Hematopoietic multipotent progenitor cell treated with erythropoietin and hydrocortisone succinate and interleukin-3 and kit ligand, for 6 days (in vitro differentiated cells): ENCODE data around the gene RBM27.
"Not testable (repeated sequence)": the region's sequence is repeated elsewhere in the genome, so short reads cannot be mapped to it uniquely, and the experiment has no call there.

ENCODE experiments used
- DNase-seq: peaks from one replicate; pipeline ENCODE4 v3.0.0-alpha.2; 2015

RBM27 gene

GRCh38 chr5:146209714-146210113 lies 6.3 kb downstream of the RBM27 start:
- DNase-seq, result no peak

GRCh38 chr5:146210810-146211209 lies 7.4 kb downstream of the RBM27 start:
- DNase-seq, result not testable (repeated sequence)

- DNase-seq, result peak; percentile 76
These were observed 9.9 kb downstream of the RBM27 start for GRCh38 chr5:146213210-146213826.

GRCh38 chr5:146214881-146215280 lies 11.5 kb downstream of the RBM27 start:
- not testable (repeated sequence) for DNase-seq

GRCh38 chr5:146218168-146218567 lies 14.8 kb downstream of the RBM27 start:
- peak; percentile 55 for DNase-seq

- DNase-seq, result no peak
These were observed 15.8 kb downstream of the RBM27 start for GRCh38 chr5:146219243-146219642.

- peak; percentile 25 for DNase-seq
These were observed 17.8 kb downstream of the RBM27 start for GRCh38 chr5:146221234-146221633.

- DNase-seq, result no peak
These were observed 18.6 kb downstream of the RBM27 start for GRCh38 chr5:146222005-146222404.

- DNase-seq, result no peak
These were observed 19.8 kb downstream of the RBM27 start for GRCh38 chr5:146223179-146223578.

GRCh38 chr5:146229222-146229621 lies 25.8 kb downstream of the RBM27 start:
- DNase-seq, result no peak

- DNase-seq, result no peak
These were observed 28.8 kb downstream of the RBM27 start for GRCh38 chr5:146232223-146232622.

- DNase-seq, result no peak
These were observed 30.0 kb downstream of the RBM27 start for GRCh38 chr5:146233441-146233840.

GRCh38 chr5:146238973-146239372 lies 35.6 kb downstream of the RBM27 start:
- no peak for DNase-seq

GRCh38 chr5:146240951-146241350 lies 37.5 kb downstream of the RBM27 start:
- DNase-seq, result no peak

GRCh38 chr5:146243247-146243646 lies 39.8 kb downstream of the RBM27 start:
- no peak for DNase-seq

- no peak for DNase-seq
These were observed 45.2 kb downstream of the RBM27 start for GRCh38 chr5:146248561-146248960.

- DNase-seq, result peak; percentile 26
These were observed 46.4 kb downstream of the RBM27 start for GRCh38 chr5:146249801-146250200.
